Measurements from ENCODE around the gene ADAM11. TPM values are rescaled to one million over a fixed set of nuclear protein-coding genes. Genes with fewer than 3 reads are reported as not detected.

The ADAM11 gene
- polyA plus RNA-seq, 1 donor (not counting 4 experiments of a cell fraction or from before 2014, with no cell fraction given): 0.03 TPM

- Histone ChIP-seq H3K27me3 (ENCODE audit: control insufficient read depth, extremely low read depth, insufficient read depth, low read length) (no peaks in the 10 kb centered on the region), H4K20me1 (ENCODE audit: control insufficient read depth, extremely low read depth, insufficient read depth, low read length) (peaks cover under 1% of the 10 kb centered on the region), H3K9ac (ENCODE audit: control insufficient read depth, extremely low read depth, insufficient read depth, low read length) (no peak overlapping the region), H3K4me1 (ENCODE audit: control insufficient read depth, extremely low read depth, insufficient read depth, low read length) (no peaks in the 10 kb centered on the region), H3K4me3 (ENCODE audit: control insufficient read depth in 2 of 3, extremely low read depth in 1 of 3, insufficient read depth in 2 of 3, low read depth in 1 of 3, low read length in 3 of 3) (no peak overlapping the region), H3K27ac (ENCODE audit: control insufficient read depth, insufficient read depth, low read length) (no peak overlapping the region), H3K9me3 (ENCODE audit: control insufficient read depth, low read depth, low read length) (no peaks in the 10 kb centered on the region), H3K36me3 (ENCODE audit: control insufficient read depth in 2 of 2, extremely low read depth in 1 of 2, insufficient read depth in 2 of 2, low read length in 2 of 2) (peaks cover 0 to 22% of the 10 kb centered on the region in 2 experiments), H3K4me2 (ENCODE audit: control insufficient read depth, extremely low read depth, insufficient read depth, low read depth, low read length) (no peak overlapping the region), H3K9me1 (ENCODE audit: control insufficient read depth, extremely low read depth, insufficient read depth, low read length) (no peaks in the 10 kb centered on the region), H2AFZ (ENCODE audit: control insufficient read depth, low read length) (no peak overlapping the region), H3K79me2 (ENCODE audit: control insufficient read depth, insufficient read depth, low read length) (no peaks in the 10 kb centered on the region)
- DNase-seq (ENCODE audit: low read depth, low spot score) (no peak), FAIRE-seq (no peak)
- TF ChIP-seq CTCF (optimal IDR thresholded peaks at IDR 0.05 in 1 of 3, IDR thresholded peaks at IDR 0.05 in 1 of 3, conservative IDR thresholded peaks at IDR 0.05 in 1 of 3; ENCODE audit: extremely low read depth in 1 of 3, insufficient read depth in 2 of 3, low read length in 3 of 3) (no peak), EZH2 (IDR thresholded peaks at IDR 0.05; ENCODE audit: low read length) (no peak)
- dilution Hi-C loops (cut with MboI; ENCODE audit: extremely low pct_ligation_motif_present, low sequenced_read_pairs): no loop called here
These were observed 24.5 kb upstream of the ADAM11 start for GRCh38 chr17:44734272-44734671.

GRCh38 chr17:44736551-44737240, 22.1 kb upstream of the ADAM11 start:
- H3K27me3 ChIP-seq (ENCODE audit: control insufficient read depth, extremely low read depth, insufficient read depth, low read length): no peaks in the 10 kb centered on the region
- FAIRE-seq (no peak), DNase-seq (ENCODE audit: low read depth, low spot score) (no peak)
- H4K20me1 ChIP-seq (ENCODE audit: control insufficient read depth, extremely low read depth, insufficient read depth, low read length): peaks cover 2% of the 10 kb centered on the region
- no peak overlapping the region for H3K4me3 ChIP-seq (ENCODE audit: control insufficient read depth in 2 of 3, extremely low read depth in 1 of 3, insufficient read depth in 2 of 3, low read depth in 1 of 3, low read length in 3 of 3)
- H3K9ac ChIP-seq (ENCODE audit: control insufficient read depth, extremely low read depth, insufficient read depth, low read length): no peak overlapping the region
- TF ChIP-seq EZH2 (IDR thresholded peaks at IDR 0.05; ENCODE audit: low read length): no peak
- no peak for TF ChIP-seq CTCF (optimal IDR thresholded peaks at IDR 0.05 in 1 of 3, IDR thresholded peaks at IDR 0.05 in 1 of 3, conservative IDR thresholded peaks at IDR 0.05 in 1 of 3; ENCODE audit: extremely low read depth in 1 of 3, insufficient read depth in 2 of 3, low read length in 3 of 3)
- H3K9me1 ChIP-seq (ENCODE audit: control insufficient read depth, extremely low read depth, insufficient read depth, low read length): no peaks in the 10 kb centered on the region
- H3K36me3 ChIP-seq (ENCODE audit: control insufficient read depth in 2 of 2, extremely low read depth in 1 of 2, insufficient read depth in 2 of 2, low read length in 2 of 2): peaks cover 0 to 24% of the 10 kb centered on the region in 2 experiments
- H3K79me2 ChIP-seq (ENCODE audit: control insufficient read depth, insufficient read depth, low read length): no peaks in the 10 kb centered on the region
- H3K9me3 ChIP-seq (ENCODE audit: control insufficient read depth, low read depth, low read length): no peaks in the 10 kb centered on the region
- H2AFZ ChIP-seq (ENCODE audit: control insufficient read depth, low read length): no peak overlapping the region
- no peak overlapping the region for H3K4me2 ChIP-seq (ENCODE audit: control insufficient read depth, extremely low read depth, insufficient read depth, low read depth, low read length)
- no peaks in the 10 kb centered on the region for H3K4me1 ChIP-seq (ENCODE audit: control insufficient read depth, extremely low read depth, insufficient read depth, low read length)
- dilution Hi-C loops (cut with MboI; ENCODE audit: extremely low pct_ligation_motif_present, low sequenced_read_pairs): no loop called here
- no peak overlapping the region for H3K27ac ChIP-seq (ENCODE audit: control insufficient read depth, insufficient read depth, low read length)
